ENCODE measurements around the gene CYP2W1.
A peak's percentile ranks its signal among the peaks of the same experiment; 100 is the strongest.

Gene CYP2W1

GRCh38 chr7:982511-983003 lies 424 bp upstream of the CYP2W1 start:
- no peak for DNase-seq (ENCODE audit: low spot score)

GRCh38 chr7:983616-984071 lies 663 bp downstream of the CYP2W1 start:
- no peak for DNase-seq (ENCODE audit: low spot score)

GRCh38 chr7:984361-985126 lies 1.6 kb downstream of the CYP2W1 start:
- DNase-seq (ENCODE audit: low spot score) = no peak

GRCh38 chr7:985127-985416 lies 2.1 kb downstream of the CYP2W1 start:
- no peak for DNase-seq (ENCODE audit: low spot score)

- no peak for DNase-seq (ENCODE audit: low spot score)
Observed at GRCh38 chr7:985915-986741, 3.1 kb downstream of the CYP2W1 start.

GRCh38 chr7:986766-987751 lies 4.1 kb downstream of the CYP2W1 start:
- DNase-seq (ENCODE audit: low spot score) = no peak

GRCh38 chr7:987909-988308 lies 4.9 kb downstream of the CYP2W1 start:
- DNase-seq (ENCODE audit: low spot score) = no peak

GRCh38 chr7:988426-988911 lies 5.5 kb downstream of the CYP2W1 start:
- no peak for DNase-seq (ENCODE audit: low spot score)

- no peak for DNase-seq (ENCODE audit: low spot score)
Observed at GRCh38 chr7:988963-989529, 6.1 kb downstream of the CYP2W1 start.

- DNase-seq (ENCODE audit: low spot score) = no peak
Observed at GRCh38 chr7:990352-990932, 7.5 kb downstream of the CYP2W1 start.

GRCh38 chr7:990933-991728 lies 8.2 kb downstream of the CYP2W1 start:
- no peak for DNase-seq (ENCODE audit: low spot score)

- DNase-seq (ENCODE audit: low spot score) = no peak
Observed at GRCh38 chr7:991729-992656, 9.0 kb downstream of the CYP2W1 start.

- DNase-seq (ENCODE audit: low spot score) = peak; percentile 97
Observed at GRCh38 chr7:992709-993607, 10.0 kb downstream of the CYP2W1 start.

GRCh38 chr7:994592-995308 lies 11.8 kb downstream of the CYP2W1 start:
- DNase-seq (ENCODE audit: low spot score) = peak; percentile 82

GRCh38 chr7:995571-995970 lies 12.6 kb downstream of the CYP2W1 start:
- DNase-seq (ENCODE audit: low spot score) = no peak

GRCh38 chr7:996079-996872 lies 13.3 kb downstream of the CYP2W1 start:
- no peak for DNase-seq (ENCODE audit: low spot score)

All from NAMALWA (cell line).